NT2/D1 (cell line): ENCODE measurements around the gene DDX11.
"Not testable (repeated sequence)": the region's sequence is repeated elsewhere in the genome, so short reads cannot be mapped to it uniquely, and the experiment has no call there.

ENCODE experiments used
- SUZ12 ChIP-seq: IDR thresholded peaks from 2 replicates; pipeline ENCODE4 v1.6.1; 2011; ENCODE audit not compliant: insufficient read length, insufficient read depth; ENCODE audit errors: extremely low read depth
- YY1 ChIP-seq: IDR thresholded peaks from 2 replicates; pipeline ENCODE4 v1.6.1; 2011; ENCODE audit not compliant: insufficient read length, insufficient read depth
- ZNF274 ChIP-seq: IDR thresholded peaks from 2 replicates; pipeline ENCODE4 v1.6.1; 2011; ENCODE audit warnings: mild to moderate bottlenecking, low read depth, low read length

GRCh38 chr12:31051692-31052091 lies 22.0 kb upstream of the DDX11 start:
- TF ChIP-seq ZNF274, YY1, SUZ12: not testable (repeated sequence)
